Measurements from ENCODE around the gene KRT32. TPM values are rescaled to one million over a fixed set of nuclear protein-coding genes. Genes with fewer than 3 reads are reported as not detected.
"Not testable (repeated sequence)": the region's sequence is repeated elsewhere in the genome, so short reads cannot be mapped to it uniquely, and the experiment has no call there.

The KRT32 gene
- total RNA-seq, 1 donor = not detected

DNA sequence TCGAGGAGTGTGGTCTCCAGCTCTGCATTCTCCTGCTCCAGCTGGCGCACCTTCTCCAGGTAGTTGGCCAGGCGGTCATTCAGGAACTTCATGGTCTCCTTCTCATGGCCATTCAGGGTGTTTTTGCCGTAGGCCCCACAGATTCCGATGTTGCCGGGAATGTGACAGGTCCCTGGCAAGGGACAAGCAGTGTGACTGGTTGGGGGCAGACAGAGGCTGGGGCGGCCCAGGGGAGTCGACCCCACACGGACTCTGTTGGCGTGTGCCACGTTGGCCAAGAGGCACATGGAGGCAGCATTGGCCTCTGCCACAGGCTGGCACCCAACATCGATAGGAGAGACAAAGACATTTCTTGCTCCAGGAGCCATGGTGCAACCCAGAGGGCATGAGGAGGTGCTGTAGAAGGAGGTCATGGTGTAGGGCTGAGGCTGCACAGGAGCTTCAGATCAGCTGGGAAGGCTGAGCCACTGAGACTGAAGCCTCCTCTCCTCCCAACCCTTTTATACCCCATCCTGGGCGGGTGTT lies 43.0 kb downstream of the KRT32 start, which contains the start of gene KRT37:
TSS of gene KRT37 (minus strand) at position 475 of the 525 bp plus-strand sequence. CDS start at position 413, 62 bp downstream.
- DNase-seq (ENCODE audit: low read depth) = no peak
- TF ChIP-seq, protein P1, sequence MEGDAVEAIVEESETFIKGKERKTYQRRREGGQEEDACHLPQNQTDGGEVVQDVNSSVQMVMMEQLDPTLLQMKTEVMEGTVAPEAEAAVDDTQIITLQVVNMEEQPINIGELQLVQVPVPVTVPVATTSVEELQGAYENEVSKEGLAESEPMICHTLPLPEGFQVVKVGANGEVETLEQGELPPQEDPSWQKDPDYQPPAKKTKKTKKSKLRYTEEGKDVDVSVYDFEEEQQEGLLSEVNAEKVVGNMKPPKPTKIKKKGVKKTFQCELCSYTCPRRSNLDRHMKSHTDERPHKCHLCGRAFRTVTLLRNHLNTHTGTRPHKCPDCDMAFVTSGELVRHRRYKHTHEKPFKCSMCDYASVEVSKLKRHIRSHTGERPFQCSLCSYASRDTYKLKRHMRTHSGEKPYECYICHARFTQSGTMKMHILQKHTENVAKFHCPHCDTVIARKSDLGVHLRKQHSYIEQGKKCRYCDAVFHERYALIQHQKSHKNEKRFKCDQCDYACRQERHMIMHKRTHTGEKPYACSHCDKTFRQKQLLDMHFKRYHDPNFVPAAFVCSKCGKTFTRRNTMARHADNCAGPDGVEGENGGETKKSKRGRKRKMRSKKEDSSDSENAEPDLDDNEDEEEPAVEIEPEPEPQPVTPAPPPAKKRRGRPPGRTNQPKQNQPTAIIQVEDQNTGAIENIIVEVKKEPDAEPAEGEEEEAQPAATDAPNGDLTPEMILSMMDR (IDR thresholded peaks at IDR 0.05; ENCODE audit: insufficient read depth, low read depth, low read length) = no peak
- no peak within 1 kb of the TSS for H3K4me3 ChIP-seq (ENCODE audit: low read depth, low read length)

DNA sequence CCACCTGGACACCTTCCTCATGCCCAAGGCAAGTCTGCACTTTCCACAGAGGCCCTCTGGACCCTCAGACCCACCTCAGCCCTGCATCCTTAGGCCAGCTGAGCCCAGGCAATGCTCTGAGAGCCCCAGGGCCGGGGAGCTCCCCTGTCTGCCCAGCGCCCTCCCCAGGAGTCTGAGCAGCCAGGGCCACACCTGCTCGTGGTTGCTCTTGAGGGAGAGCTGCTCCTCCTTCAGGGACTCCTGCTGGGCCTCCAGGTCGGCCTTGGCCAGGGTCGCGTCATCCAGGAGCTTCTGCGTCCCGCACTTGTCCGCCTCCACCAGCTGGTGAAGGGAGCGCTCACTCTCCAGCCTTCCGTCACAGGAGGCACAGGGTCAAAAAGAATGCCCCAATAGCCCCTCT lies 44.6 kb downstream of the KRT32 start:
- DNase-seq (ENCODE audit: low read depth); H3K4me3 ChIP-seq (ENCODE audit: low read depth, low read length): not testable (repeated sequence)

DNA sequence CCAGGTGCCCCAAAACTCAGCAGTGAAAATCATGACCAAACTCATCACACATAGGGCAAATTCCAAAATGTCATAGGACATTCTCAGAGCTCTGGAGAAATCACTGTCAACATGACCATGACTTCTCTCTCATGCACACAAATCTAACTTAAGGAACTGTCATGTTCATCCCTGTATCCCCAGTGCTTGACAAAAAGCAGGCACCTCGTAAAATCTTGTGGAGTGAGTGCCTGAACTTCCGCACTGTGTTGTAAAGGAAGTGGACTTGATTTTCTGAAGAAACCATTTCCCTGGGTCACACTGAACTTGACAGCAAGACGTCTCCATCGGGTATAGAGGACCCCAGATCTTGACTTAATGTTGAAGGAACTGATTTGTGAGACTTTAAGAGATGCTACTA lies 45.6 kb downstream of the KRT32 start:
- no peak overlapping the region for H3K4me3 ChIP-seq (ENCODE audit: low read depth, low read length)
- peak; percentile 90 for DNase-seq (ENCODE audit: low read depth)
- TF ChIP-seq, protein P1 (IDR thresholded peaks at IDR 0.05; ENCODE audit: insufficient read depth, low read depth, low read length) = no peak

DNA sequence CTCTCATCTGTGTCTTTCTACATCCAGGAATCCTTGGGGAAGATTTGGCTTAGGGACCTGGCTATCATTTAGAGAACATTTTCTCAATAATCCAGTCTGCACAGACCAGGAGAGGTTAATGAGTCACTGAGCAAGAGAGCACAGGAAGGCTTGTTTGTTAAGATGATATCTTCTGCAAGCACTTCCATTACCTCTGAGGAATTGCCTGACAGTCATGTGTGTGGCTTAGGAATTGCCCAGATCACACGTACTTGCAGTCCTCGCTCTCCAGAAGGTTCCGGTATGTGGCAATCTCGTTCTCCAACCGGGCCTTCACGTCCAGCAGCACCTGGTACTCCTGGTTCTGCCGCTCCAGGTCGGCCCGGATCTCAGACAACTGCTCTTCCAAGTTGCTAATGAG lies 46.1 kb downstream of the KRT32 start:
- TF ChIP-seq, protein P1 (IDR thresholded peaks at IDR 0.05; ENCODE audit: insufficient read depth, low read depth, low read length) = no peak
- H3K4me3 ChIP-seq (ENCODE audit: low read depth, low read length) = no peak overlapping the region
- DNase-seq (ENCODE audit: low read depth) = peak; percentile 88

DNA sequence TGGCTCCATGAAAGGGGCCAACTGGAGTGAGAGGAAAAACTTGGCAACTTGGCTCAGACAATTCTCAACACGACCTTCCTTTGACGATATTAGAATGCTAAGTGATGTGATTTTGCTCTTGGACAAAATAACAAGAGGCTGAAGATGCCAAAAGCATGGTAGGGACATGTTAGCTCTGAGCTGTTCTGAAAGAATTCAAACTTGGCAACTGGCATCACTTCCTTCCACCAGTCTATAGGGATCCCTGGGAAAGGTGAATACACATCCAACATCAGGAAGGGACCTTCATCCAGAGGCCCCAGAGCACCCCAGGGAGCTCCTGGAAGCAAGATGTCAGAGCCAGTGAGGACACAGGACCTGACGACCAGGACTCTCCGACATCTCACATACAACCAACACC lies 47.1 kb downstream of the KRT32 start:
- no peak for DNase-seq (ENCODE audit: low read depth)
- TF ChIP-seq, protein P1 (IDR thresholded peaks at IDR 0.05; ENCODE audit: insufficient read depth, low read depth, low read length) = no peak
- H3K4me3 ChIP-seq (ENCODE audit: low read depth, low read length) = no peak overlapping the region

DNA sequence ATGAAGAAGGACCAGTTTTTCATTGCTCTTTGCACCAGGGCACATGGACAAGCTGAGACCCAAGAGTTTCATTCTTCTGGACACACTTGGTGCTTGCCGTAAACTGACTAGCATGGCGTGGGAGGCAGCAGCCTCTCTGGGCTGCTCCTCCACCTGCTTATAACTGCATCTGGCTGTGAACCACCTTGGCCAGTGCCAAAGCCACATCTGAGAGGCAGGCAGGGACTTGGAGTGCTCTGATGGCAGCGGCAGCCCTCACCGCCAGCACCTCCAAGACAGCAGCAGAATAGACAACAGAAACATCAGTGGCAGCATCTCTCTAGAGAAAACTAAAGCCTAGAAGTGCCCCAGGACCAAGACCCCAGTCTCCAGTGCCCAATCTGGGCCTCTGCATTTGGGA lies 47.5 kb downstream of the KRT32 start:
- no peak for DNase-seq (ENCODE audit: low read depth)
- no peak overlapping the region for H3K4me3 ChIP-seq (ENCODE audit: low read depth, low read length)
- TF ChIP-seq, protein P1 (IDR thresholded peaks at IDR 0.05; ENCODE audit: insufficient read depth, low read depth, low read length) = no peak

DNA sequence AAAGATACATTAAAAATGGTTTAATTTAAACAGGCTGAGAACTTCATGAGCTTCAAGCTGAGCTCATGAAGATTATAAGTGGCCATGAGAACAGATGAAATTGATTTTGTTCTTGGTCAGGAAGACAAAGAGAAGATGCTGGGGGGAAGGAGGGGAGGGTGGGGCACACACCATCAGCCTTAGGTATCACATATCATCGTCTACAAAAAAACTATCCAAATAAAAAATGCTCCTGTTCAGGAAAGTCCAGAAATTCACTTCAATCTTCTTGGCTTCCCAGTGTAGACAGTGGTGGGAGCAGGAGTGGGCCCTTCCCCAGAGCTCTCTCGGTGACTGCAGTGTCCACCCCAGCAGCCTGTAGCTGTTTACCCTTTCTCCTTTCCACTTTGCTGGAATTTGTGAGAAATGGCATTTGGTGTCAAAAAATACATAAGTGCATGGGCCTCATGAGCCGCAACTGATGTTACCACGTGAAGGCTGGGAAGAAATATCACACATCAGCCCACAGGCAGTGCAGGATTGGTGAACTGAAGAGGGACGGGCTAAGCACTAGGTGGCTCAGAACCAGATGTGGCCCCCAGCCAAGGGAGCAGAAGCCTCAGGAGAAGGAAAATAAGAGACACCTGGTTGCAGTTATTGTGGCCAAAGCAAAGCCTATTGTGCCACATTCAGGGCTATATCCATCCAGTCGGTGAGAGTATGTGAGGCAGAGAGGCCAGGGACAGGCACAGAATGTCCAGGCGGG lies 48.9 kb downstream of the KRT32 start:
- TF ChIP-seq, protein P1 (IDR thresholded peaks at IDR 0.05; ENCODE audit: insufficient read depth, low read depth, low read length) = no peak
- no peak overlapping the region for H3K4me3 ChIP-seq (ENCODE audit: low read depth, low read length)
- DNase-seq (ENCODE audit: low read depth) = no peak

Data from fibroblast of villous mesenchyme (primary cell).